ENCODE results near the gene ATG10. TPM values are rescaled to one million over a fixed set of nuclear protein-coding genes. Genes with fewer than 3 reads are reported as not detected.

The ATG10 gene
- total RNA-seq, 1 experiment from 2014 or later: 12.2 TPM

DNA sequence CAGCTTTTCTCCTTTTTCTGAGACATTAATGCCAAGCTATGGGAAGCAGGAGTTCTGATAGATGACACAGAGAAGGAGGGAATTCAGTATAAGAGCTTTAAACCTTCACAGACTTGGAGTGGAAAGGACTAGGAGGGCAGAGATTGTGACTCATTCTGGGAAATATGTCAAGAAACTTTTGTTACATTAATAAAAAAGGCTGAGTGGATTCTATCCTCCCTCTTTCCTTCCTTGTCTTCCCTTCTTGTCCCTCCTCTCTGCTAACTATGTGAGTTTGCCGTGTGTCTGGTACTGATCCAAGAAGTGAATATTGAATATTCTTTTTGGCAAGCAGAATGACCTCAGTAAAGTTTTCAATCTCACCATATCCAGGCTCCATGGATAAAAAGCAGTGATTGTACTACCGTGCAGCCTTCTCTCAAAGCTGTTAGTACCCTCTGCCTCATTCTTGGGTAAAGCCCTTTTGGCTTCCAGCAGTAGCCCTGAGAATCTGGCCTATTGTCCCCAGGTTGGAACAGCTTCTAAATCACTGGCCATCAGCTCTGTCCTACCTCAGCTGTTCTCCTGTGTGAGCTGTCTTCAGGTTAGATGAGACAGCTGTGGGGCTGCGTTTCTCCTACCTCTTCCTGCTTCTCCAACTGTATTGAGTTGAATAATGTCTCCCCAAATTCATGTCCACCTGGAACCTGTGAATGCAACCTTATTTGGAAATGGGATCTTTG lies 73.9 kb downstream of the ATG10 start:
- Mint-ChIP-seq H3K27ac (no peak overlapping the region), H3K36me3 (peaks cover 34% of the 10 kb centered on the region), H3K4me3 (no peak overlapping the region), H3K4me1 (no peaks in the 10 kb centered on the region), H3K27me3 (ENCODE audit: low read depth) (no peaks in the 10 kb centered on the region), H3K9me3 (peaks cover 32% of the 10 kb centered on the region)
- ChIA-PET POLR2A (no interaction called here), CTCF (no interaction called here)
- ATAC-seq: no peak
- no peak for DNase-seq (ENCODE audit: low spot score)
- TF ChIP-seq TEAD1 (CRISPR knock-in tag; IDR thresholded peaks at IDR 0.05): no peak
- TF ChIP-seq TEAD4 (CRISPR knock-in tag; IDR thresholded peaks at IDR 0.05): no peak
- no peak for TF ChIP-seq AR (CRISPR knock-in tag; IDR thresholded peaks at IDR 0.05)
- no peak for TF ChIP-seq ZNF671 (CRISPR knock-in tag; IDR thresholded peaks at IDR 0.05)
- TF ChIP-seq, protein P1, sequence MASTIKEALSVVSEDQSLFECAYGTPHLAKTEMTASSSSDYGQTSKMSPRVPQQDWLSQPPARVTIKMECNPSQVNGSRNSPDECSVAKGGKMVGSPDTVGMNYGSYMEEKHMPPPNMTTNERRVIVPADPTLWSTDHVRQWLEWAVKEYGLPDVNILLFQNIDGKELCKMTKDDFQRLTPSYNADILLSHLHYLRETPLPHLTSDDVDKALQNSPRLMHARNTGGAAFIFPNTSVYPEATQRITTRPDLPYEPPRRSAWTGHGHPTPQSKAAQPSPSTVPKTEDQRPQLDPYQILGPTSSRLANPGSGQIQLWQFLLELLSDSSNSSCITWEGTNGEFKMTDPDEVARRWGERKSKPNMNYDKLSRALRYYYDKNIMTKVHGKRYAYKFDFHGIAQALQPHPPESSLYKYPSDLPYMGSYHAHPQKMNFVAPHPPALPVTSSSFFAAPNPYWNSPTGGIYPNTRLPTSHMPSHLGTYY (CRISPR knock-in tag; IDR thresholded peaks at IDR 0.05): no peak
- TF ChIP-seq, protein P2, sequence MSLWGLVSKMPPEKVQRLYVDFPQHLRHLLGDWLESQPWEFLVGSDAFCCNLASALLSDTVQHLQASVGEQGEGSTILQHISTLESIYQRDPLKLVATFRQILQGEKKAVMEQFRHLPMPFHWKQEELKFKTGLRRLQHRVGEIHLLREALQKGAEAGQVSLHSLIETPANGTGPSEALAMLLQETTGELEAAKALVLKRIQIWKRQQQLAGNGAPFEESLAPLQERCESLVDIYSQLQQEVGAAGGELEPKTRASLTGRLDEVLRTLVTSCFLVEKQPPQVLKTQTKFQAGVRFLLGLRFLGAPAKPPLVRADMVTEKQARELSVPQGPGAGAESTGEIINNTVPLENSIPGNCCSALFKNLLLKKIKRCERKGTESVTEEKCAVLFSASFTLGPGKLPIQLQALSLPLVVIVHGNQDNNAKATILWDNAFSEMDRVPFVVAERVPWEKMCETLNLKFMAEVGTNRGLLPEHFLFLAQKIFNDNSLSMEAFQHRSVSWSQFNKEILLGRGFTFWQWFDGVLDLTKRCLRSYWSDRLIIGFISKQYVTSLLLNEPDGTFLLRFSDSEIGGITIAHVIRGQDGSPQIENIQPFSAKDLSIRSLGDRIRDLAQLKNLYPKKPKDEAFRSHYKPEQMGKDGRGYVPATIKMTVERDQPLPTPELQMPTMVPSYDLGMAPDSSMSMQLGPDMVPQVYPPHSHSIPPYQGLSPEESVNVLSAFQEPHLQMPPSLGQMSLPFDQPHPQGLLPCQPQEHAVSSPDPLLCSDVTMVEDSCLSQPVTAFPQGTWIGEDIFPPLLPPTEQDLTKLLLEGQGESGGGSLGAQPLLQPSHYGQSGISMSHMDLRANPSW (CRISPR knock-in tag; conservative IDR thresholded peaks at IDR 0.05; ENCODE audit: low read depth): no peak
- no peak for TF ChIP-seq NFYB (CRISPR knock-in tag; conservative IDR thresholded peaks at IDR 0.05; ENCODE audit: low read depth)
- TF ChIP-seq ZNF232 (CRISPR knock-in tag; IDR thresholded peaks at IDR 0.05): no peak
- no peak for TF ChIP-seq IRF2 (CRISPR knock-in tag; IDR thresholded peaks at IDR 0.05; ENCODE audit: borderline replicate concordance, low read depth)
- TF ChIP-seq ZNF138 (CRISPR knock-in tag; conservative IDR thresholded peaks at IDR 0.05): no peak

DNA sequence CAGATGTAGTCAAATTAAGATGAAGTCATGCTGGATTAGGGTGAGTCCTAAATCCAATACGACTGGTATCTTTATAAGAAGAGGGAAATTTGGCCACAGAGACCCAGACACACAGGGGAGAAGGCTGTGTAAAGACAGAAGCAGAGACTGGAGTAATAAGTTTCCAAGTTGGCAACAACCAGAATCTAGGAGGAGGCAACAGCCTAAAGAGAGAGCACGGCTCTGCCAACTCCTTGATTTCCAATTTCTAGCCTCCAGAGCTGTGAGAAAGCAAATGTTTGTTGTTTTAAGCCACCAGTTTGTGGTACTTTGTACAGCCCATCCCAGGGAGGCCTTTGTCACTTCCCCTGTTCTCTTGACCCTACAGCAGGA lies 74.4 kb downstream of the ATG10 start:
- DNase-seq (ENCODE audit: low spot score) (no peak), ATAC-seq (no peak)
- no peak overlapping the region for H3K4me3 Mint-ChIP-seq
- H3K27ac Mint-ChIP-seq: no peak overlapping the region
- H3K36me3 Mint-ChIP-seq: peaks cover 34% of the 10 kb centered on the region
- H3K4me1 Mint-ChIP-seq: no peaks in the 10 kb centered on the region
- no peak for TF ChIP-seq FOXP4 (CRISPR knock-in tag; IDR thresholded peaks at IDR 0.05)
- TF ChIP-seq, protein P3, sequence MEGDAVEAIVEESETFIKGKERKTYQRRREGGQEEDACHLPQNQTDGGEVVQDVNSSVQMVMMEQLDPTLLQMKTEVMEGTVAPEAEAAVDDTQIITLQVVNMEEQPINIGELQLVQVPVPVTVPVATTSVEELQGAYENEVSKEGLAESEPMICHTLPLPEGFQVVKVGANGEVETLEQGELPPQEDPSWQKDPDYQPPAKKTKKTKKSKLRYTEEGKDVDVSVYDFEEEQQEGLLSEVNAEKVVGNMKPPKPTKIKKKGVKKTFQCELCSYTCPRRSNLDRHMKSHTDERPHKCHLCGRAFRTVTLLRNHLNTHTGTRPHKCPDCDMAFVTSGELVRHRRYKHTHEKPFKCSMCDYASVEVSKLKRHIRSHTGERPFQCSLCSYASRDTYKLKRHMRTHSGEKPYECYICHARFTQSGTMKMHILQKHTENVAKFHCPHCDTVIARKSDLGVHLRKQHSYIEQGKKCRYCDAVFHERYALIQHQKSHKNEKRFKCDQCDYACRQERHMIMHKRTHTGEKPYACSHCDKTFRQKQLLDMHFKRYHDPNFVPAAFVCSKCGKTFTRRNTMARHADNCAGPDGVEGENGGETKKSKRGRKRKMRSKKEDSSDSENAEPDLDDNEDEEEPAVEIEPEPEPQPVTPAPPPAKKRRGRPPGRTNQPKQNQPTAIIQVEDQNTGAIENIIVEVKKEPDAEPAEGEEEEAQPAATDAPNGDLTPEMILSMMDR (IDR thresholded peaks at IDR 0.05): no peak
- TF ChIP-seq ELF4 (CRISPR knock-in tag; IDR thresholded peaks at IDR 0.05; ENCODE audit: low read depth): no peak
- TF ChIP-seq ATF1 (CRISPR knock-in tag; IDR thresholded peaks at IDR 0.05): no peak
- no peak for TF ChIP-seq MXD4 (CRISPR knock-in tag; IDR thresholded peaks at IDR 0.05; ENCODE audit: borderline replicate concordance)
- no peak for TF ChIP-seq ATF3 (CRISPR knock-in tag; conservative IDR thresholded peaks at IDR 0.05)
- H3K27me3 Mint-ChIP-seq (ENCODE audit: low read depth): no peaks in the 10 kb centered on the region
- H3K9me3 Mint-ChIP-seq: peaks cover 27% of the 10 kb centered on the region
- ChIA-PET POLR2A (no interaction called here), CTCF (no interaction called here)

Data from WTC11 (cell line).